GM12891 (cell line): Measurements from ENCODE around the gene BAHCC1.

Experiments
- POLR2A ChIP-seq: IDR thresholded peaks from 2 replicates; pipeline ENCODE4 v1.6.1; 2011; ENCODE audit warnings: low read depth, low read length, control low read depth
- POLR2AphosphoS5 ChIP-seq: IDR thresholded peaks from 2 replicates; pipeline ENCODE4 v1.6.1; 2011; ENCODE audit warnings: low read depth, low read length, control low read depth

DNA sequence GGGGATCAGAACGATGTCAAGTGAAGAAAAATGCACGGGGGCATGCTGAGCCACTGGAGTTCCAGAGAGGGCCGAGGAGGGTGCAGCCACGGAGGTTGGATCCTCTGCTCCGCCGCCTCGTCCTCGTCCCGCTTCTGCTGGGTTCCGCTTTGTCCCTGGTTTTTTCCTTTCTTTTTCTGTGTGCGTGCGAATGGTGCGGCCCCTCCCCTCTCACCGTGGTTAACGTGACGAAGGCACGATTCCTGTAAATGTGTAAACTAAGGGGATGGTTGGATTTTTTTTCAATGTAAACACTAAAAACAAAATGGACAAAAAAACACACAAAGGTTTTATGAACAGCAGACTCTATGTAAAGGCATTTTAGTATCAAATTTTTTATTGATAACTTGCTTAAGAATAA, 70.7 kb downstream of the BAHCC1 start:
- TF ChIP-seq POLR2AphosphoS5 (no peak), POLR2A (no peak)
